A549 (cell line): ENCODE data around the gene DNM3. TPM values are rescaled to one million over a fixed set of nuclear protein-coding genes. Genes with fewer than 3 reads are reported as not detected.

Experiments
- ATAC-seq, 2 experiments: fragments of 200-7000 bp in 1 of 2; fragments of >200 bp in 1 of 2; cut with Nextera tagmentation in 1 of 2; cut with Tn5 transposase in 1 of 2; 3 replicates each; pipeline versions ENCODE4 v1.8.0 to v1.9.1; 2018 to 2020; ENCODE audit warnings: mild to moderate bottlenecking in 1 of 2, moderate library complexity in 1 of 2
- CTCF ChIA-PET: fragments of 300-600 bp; sonication (Branson Sonifier 250); formaldehyde crosslinking; extraction: SDS; loops from one replicate; lab custom pipeline; 2021; ENCODE audit warnings: antibody characterized with exemption, inconsistent platforms; lab: Yijun Ruan, JAX
- POLR2A ChIA-PET: fragments of 350-600 bp; formaldehyde crosslinking; extraction: SDS; loops from one replicate; lab custom pipeline; 2021; ENCODE audit warnings: antibody characterized with exemption, inconsistent platforms; lab: Yijun Ruan, JAX
- DNase-seq, 2 experiments: peaks; one replicate each; pipeline versions ENCODE4 v3.0.0 to v3.0.0-alpha.2; 2011 to 2016; ENCODE audit warnings: low read depth in 1 of 2, low spot score in 1 of 2
- FAIRE-seq: peaks from 2 replicates; lab custom pipeline; 2011; peaks lifted over from hg19 to GRCh38; lab: Jason Lieb, UNC
- H3K27ac ChIP-seq, 2 experiments: fragments of >200 bp; sonication (Bioruptor Twin); formaldehyde crosslinking; 3 replicates each; pipeline ENCODE4 v1.5.1; 2016 to 2017
- H3K4me1 ChIP-seq: fragments of >200 bp; sonication (Bioruptor Twin); formaldehyde crosslinking; 3 replicates; pipeline ENCODE4 v1.6.1; 2016
- H3K4me2 ChIP-seq: fragments of >200 bp; sonication (Bioruptor Twin); formaldehyde crosslinking; 3 replicates; pipeline ENCODE4 v1.6.1; 2016
- H3K4me3 ChIP-seq: fragments of >200 bp; sonication (Bioruptor Twin); formaldehyde crosslinking; 3 replicates; pipeline ENCODE4 v1.5.1; 2016
- H3K9me3 ChIP-seq: fragments of >200 bp; sonication (Bioruptor Twin); formaldehyde crosslinking; 3 replicates; pipeline ENCODE4 v1.6.1; 2016
- CBX2 ChIP-seq: fragments of 200-600 bp; sonication (generic); IDR thresholded peaks from 2 replicates; pipeline ENCODE4 v1.6.1; 2016; ENCODE audit warnings: low read depth, mild to moderate bottlenecking, borderline replicate concordance
- CEBPB ChIP-seq, 2 experiments: fragments of >200 bp in 1 of 2; sonication (Bioruptor Twin) in 1 of 2; formaldehyde crosslinking in 1 of 2; IDR thresholded peaks; 2 replicates each; pipeline ENCODE4 v1.6.1; 2012 to 2016
- CHD2 ChIP-seq: fragments of 150-350 bp; IDR thresholded peaks from 2 replicates; pipeline ENCODE4 v1.6.1; 2014; ENCODE audit warnings: low read length; ENCODE audit not compliant: partially characterized antibody
- EHMT2 ChIP-seq: fragments of 200-600 bp; sonication (generic); IDR thresholded peaks from 2 replicates; pipeline ENCODE4 v1.6.1; 2016; ENCODE audit warnings: antibody characterized with exemption, low read depth, mild to moderate bottlenecking, moderate library complexity
- EP300 ChIP-seq, 2 experiments: fragments of >200 bp; sonication (Bioruptor Twin); formaldehyde crosslinking; IDR thresholded peaks; 2 replicates in 1 of 2; 3 replicates in 1 of 2; pipeline ENCODE4 v1.6.1; 2016 to 2017
- FOSB ChIP-seq: fragments of 250-450 bp; sonication (Bioruptor Pico); IDR thresholded peaks from 2 replicates; pipeline ENCODE4 v1.5.0; 2020; ENCODE audit warnings: mild to moderate bottlenecking, moderate library complexity
- GATA3 ChIP-seq: IDR thresholded peaks from 2 replicates; pipeline ENCODE4 v1.6.1; 2012; ENCODE audit warnings: borderline replicate concordance
- HOXA7 ChIP-seq: fragments of 250-450 bp; sonication (Bioruptor Pico); IDR thresholded peaks from 2 replicates; pipeline ENCODE4 v1.5.0; 2020; ENCODE audit warnings: mild to moderate bottlenecking, moderate library complexity
- JUN ChIP-seq, 2 experiments: fragments of >200 bp; sonication (Bioruptor Twin); formaldehyde crosslinking; IDR thresholded peaks; 2 replicates in 1 of 2; 3 replicates in 1 of 2; pipeline ENCODE4 v1.6.1; 2016 to 2017
- KDM1A ChIP-seq: fragments of 200-600 bp; sonication (generic); IDR thresholded peaks from 2 replicates; pipeline ENCODE4 v1.6.1; 2016; ENCODE audit warnings: low read depth, mild to moderate bottlenecking
- MYC ChIP-seq: IDR thresholded peaks from 2 replicates; pipeline ENCODE4 v1.6.1; 2012; ENCODE audit warnings: mild to moderate bottlenecking, inconsistent platforms, low read length, improper control_type of control experiment, borderline replicate concordance
- NFE2L2 ChIP-seq: fragments of 150-350 bp; conservative IDR thresholded peaks from 2 replicates; pipeline ENCODE4 v1.6.1; 2014; ENCODE audit warnings: low read length
- NR3C1 ChIP-seq: fragments of >200 bp; sonication (Bioruptor Twin); formaldehyde crosslinking; IDR thresholded peaks from 3 replicates; pipeline ENCODE4 v1.6.1; 2017
- PHF8 ChIP-seq: fragments of 200-600 bp; sonication (generic); IDR thresholded peaks from 2 replicates; pipeline ENCODE4 v1.6.1; 2016; ENCODE audit warnings: low read depth, mild to moderate bottlenecking, antibody characterized with exemption, moderate library complexity, borderline replicate concordance
- POLR2A ChIP-seq: IDR thresholded peaks from 2 replicates; pipeline ENCODE4 v1.6.1; 2012; ENCODE audit warnings: mild to moderate bottlenecking, low read length
- RARB ChIP-seq: fragments of 250-450 bp; sonication (Bioruptor Pico); IDR thresholded peaks from 2 replicates; pipeline ENCODE4 v1.8.0; 2021; ENCODE audit warnings: mild to moderate bottlenecking, moderate library complexity
- RCOR1 ChIP-seq: fragments of 150-350 bp; IDR thresholded peaks from 2 replicates; pipeline ENCODE4 v1.6.1; 2014; ENCODE audit warnings: antibody characterized with exemption, low read length, low read depth
- RFX5 ChIP-seq: fragments of 450-650 bp; IDR thresholded peaks from 2 replicates; pipeline ENCODE4 v1.7.1; 2014; ENCODE audit warnings: antibody characterized with exemption, mild to moderate bottlenecking, moderate library complexity
- SMC3 ChIP-seq: fragments of >200 bp; sonication (Bioruptor Twin); formaldehyde crosslinking; IDR thresholded peaks from 3 replicates; pipeline ENCODE4 v1.6.1; 2018; ENCODE audit warnings: inconsistent platforms
- ZC3H11A ChIP-seq: fragments of 450-650 bp; IDR thresholded peaks from 2 replicates; pipeline ENCODE4 v1.6.1; 2014; ENCODE audit warnings: antibody characterized with exemption, mild to moderate bottlenecking
- WGBS: methylation state at CpG from one replicate; pipeline ENCODE4 v1.1.6; 2017; ENCODE audit errors: missing lambda C conversion rate; 5-methylcytosine and 5-hydroxymethylcytosine counted together
- polyA plus RNA-seq, 4 experiments: library from polyadenylated mRNA; depleted of rRNA in 3 of 4; stranded (reverse); fragments of >200 nt; fragmentation: RNase III in 1 of 4; extraction: RNeasy Plus Mini Kit Qiagen cat#74134 plus additional on column Dnase treatment in 1 of 4; gene quantifications; 2 replicates in 3 of 4; 3 replicates in 1 of 4; pipeline ENCODE4 v1.2.3, GENCODE V29; 2011 to 2017
- TF ChIP-seq, protein P1 (sequence below): fragments of 450-650 bp; IDR thresholded peaks from 2 replicates; pipeline ENCODE4 v1.6.1; 2014; ENCODE audit warnings: antibody characterized with exemption
- TF ChIP-seq, protein P2 (sequence below): fragments of 250-450 bp; sonication (Bioruptor Pico); IDR thresholded peaks from 2 replicates; pipeline ENCODE4 v1.5.0; 2020; ENCODE audit warnings: low read depth, mild to moderate bottlenecking, moderate library complexity
- TF ChIP-seq, protein P3 (sequence below): IDR thresholded peaks from 2 replicates; pipeline ENCODE4 v1.6.1; 2012
- TF ChIP-seq, protein P4 (sequence below): fragments of >200 bp; sonication (Bioruptor Twin); formaldehyde crosslinking; IDR thresholded peaks from 2 replicates; pipeline ENCODE4 v1.6.1; 2016
- TF ChIP-seq, protein P5 (sequence below): IDR thresholded peaks from 2 replicates; pipeline ENCODE4 v1.6.1; 2012

Gene DNM3
- polyA plus RNA-seq, 2 of the 4 experiments (the other 2 are of a cell fraction) = 0.57 to 1.5 TPM

- Histone ChIP-seq H3K27ac (no peak overlapping the region), H3K4me3 (no peak overlapping the region), H3K4me1 (peaks cover 5% of the 10 kb centered on the region; the same call in 2 of the 3 replicates), H3K9me3 (no peaks in the 10 kb centered on the region), H3K4me2 (no peak overlapping the region)
- DNase-seq (no peak), FAIRE-seq (no peak), ATAC-seq (no peak)
- POLR2A ChIA-PET = no interaction called here
- 98% methylated on average over 3 of the region's 3 CpGs for WGBS
- CTCF ChIA-PET = no interaction called here
- TF ChIP-seq PHF8 (no peak), POLR2A (no peak), FOSB (CRISPR knock-in tag) (no peak), EHMT2 (no peak), HOXA7 (no peak), NFE2L2 (no peak), EP300 (IDR thresholded peaks at IDR 0.05) (no peak), CEBPB (IDR thresholded peaks at IDR 0.05) (no peak)
Measured at GRCh38 chr1:172137703-172138454, 296.6 kb downstream of the DNM3 start.

- Histone ChIP-seq H3K27ac (no peak overlapping the region), H3K4me2 (no peak overlapping the region), H3K4me1 (peaks cover 12% of the 10 kb centered on the region)
- 94% methylated on average over 2 of the region's 2 CpGs for WGBS
- FAIRE-seq (no peak), DNase-seq (no peak)
- TF ChIP-seq HOXA7 (no peak), FOSB (CRISPR knock-in tag) (no peak), RCOR1 (no peak), CEBPB (IDR thresholded peaks at IDR 0.05) (no peak), NR3C1 (no peak), JUN (IDR thresholded peaks at IDR 0.05) (no peak), KDM1A (no peak), RFX5 (no peak), PHF8 (no peak), RARB (CRISPR knock-in tag) (no peak), MYC (no peak), EHMT2 (no peak), POLR2A (no peak), CHD2 (no peak), ZC3H11A (no peak), GATA3 (no peak)
- TF ChIP-seq, protein P1, sequence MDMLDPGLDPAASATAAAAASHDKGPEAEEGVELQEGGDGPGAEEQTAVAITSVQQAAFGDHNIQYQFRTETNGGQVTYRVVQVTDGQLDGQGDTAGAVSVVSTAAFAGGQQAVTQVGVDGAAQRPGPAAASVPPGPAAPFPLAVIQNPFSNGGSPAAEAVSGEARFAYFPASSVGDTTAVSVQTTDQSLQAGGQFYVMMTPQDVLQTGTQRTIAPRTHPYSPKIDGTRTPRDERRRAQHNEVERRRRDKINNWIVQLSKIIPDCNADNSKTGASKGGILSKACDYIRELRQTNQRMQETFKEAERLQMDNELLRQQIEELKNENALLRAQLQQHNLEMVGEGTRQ = no peak
- TF ChIP-seq, protein P2, sequence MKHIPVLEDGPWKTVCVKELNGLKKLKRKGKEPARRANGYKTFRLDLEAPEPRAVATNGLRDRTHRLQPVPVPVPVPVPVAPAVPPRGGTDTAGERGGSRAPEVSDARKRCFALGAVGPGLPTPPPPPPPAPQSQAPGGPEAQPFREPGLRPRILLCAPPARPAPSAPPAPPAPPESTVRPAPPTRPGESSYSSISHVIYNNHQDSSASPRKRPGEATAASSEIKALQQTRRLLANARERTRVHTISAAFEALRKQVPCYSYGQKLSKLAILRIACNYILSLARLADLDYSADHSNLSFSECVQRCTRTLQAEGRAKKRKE (CRISPR knock-in tag) = no peak
- TF ChIP-seq, protein P3, sequence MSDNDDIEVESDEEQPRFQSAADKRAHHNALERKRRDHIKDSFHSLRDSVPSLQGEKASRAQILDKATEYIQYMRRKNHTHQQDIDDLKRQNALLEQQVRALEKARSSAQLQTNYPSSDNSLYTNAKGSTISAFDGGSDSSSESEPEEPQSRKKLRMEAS = no peak
- TF ChIP-seq, protein P4, sequence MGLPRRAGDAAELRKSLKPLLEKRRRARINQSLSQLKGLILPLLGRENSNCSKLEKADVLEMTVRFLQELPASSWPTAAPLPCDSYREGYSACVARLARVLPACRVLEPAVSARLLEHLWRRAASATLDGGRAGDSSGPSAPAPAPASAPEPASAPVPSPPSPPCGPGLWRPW = no peak
- TF ChIP-seq, all 56 proteins: peak for 0
- no peak for ATAC-seq
- ChIA-PET POLR2A (no interaction called here), CTCF (interaction anchor here (2.1 kb wide), 1 partner anchor 48 kb away, joined by 5 read pairs; no protein-coding TSS in a partner anchor)
- no peak overlapping the region for H3K4me3 ChIP-seq
- no peaks in the 10 kb centered on the region for H3K9me3 ChIP-seq
Measured at GRCh38 chr1:172138634-172139033, 297.3 kb downstream of the DNM3 start.

DNA sequence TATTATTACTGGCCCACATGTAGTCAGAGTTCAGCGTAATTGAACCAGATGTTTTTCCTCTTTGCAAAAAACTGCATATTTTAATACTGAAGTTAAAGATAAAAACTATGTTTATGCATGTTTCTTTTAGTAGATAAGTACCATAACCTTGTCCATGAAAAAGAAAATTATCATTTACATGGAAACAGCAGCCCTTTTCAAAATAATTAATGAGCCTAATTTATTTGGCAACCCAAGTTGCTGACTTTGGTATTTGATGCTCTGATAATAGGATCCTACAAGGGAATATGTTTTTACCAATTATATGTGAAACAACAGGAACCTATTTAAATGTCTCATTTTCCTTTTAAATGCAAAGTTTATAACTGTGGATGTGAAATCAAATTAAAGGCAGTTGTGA, 297.9 kb downstream of the DNM3 start:
- WGBS = 87% methylated on average over 1 of the region's 1 CpG
- no peak overlapping the region for H3K4me2 ChIP-seq
- no peak overlapping the region for H3K27ac ChIP-seq
- DNase-seq = no peak
- no peak for FAIRE-seq
- ATAC-seq = no peak
- no peak overlapping the region for H3K4me3 ChIP-seq
- ChIA-PET CTCF (interaction anchor here (0.8 to 2.1 kb wide), 2 partner anchors 15 to 49 kb away, joined by 3 to 5 read pairs; no protein-coding TSS in a partner anchor), POLR2A (no interaction called here)
- peaks cover 13% of the 10 kb centered on the region for H3K4me1 ChIP-seq
- H3K9me3 ChIP-seq = no peaks in the 10 kb centered on the region
- TF ChIP-seq CBX2 = no peak
- TF ChIP-seq, protein P5, sequence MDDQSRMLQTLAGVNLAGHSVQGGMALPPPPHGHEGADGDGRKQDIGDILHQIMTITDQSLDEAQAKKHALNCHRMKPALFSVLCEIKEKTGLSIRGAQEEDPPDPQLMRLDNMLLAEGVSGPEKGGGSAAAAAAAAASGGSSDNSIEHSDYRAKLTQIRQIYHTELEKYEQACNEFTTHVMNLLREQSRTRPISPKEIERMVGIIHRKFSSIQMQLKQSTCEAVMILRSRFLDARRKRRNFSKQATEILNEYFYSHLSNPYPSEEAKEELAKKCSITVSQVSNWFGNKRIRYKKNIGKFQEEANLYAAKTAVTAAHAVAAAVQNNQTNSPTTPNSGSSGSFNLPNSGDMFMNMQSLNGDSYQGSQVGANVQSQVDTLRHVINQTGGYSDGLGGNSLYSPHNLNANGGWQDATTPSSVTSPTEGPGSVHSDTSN = no peak
- TF ChIP-seq SMC3 = no peak
